ENCODE measurements around the gene PLET1.

The PLET1 gene

DNA sequence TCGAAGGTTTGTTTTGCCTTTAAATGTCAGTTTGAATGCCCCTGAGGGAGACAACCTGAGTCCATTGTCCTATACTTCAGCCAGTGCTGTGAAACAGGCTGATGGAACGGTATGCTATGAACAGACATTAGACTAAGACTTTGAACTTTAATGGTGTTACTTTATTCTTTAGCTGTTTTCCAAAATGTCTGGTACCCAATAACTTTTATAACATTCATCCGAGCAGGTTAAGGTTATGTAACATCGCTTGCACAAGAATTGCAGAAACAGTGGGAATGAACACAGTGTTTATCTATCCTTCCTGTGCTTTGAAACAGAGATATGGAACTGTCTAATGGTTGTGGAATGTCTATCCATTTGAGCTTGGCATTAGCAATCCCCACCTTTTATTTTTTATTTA, 46.9 kb downstream of the PLET1 start:
- TF ChIP-seq, protein P1, sequence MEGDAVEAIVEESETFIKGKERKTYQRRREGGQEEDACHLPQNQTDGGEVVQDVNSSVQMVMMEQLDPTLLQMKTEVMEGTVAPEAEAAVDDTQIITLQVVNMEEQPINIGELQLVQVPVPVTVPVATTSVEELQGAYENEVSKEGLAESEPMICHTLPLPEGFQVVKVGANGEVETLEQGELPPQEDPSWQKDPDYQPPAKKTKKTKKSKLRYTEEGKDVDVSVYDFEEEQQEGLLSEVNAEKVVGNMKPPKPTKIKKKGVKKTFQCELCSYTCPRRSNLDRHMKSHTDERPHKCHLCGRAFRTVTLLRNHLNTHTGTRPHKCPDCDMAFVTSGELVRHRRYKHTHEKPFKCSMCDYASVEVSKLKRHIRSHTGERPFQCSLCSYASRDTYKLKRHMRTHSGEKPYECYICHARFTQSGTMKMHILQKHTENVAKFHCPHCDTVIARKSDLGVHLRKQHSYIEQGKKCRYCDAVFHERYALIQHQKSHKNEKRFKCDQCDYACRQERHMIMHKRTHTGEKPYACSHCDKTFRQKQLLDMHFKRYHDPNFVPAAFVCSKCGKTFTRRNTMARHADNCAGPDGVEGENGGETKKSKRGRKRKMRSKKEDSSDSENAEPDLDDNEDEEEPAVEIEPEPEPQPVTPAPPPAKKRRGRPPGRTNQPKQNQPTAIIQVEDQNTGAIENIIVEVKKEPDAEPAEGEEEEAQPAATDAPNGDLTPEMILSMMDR (IDR thresholded peaks at IDR 0.05; ENCODE audit: low read depth, low read length), result no peak
- TF ChIP-seq MYC (IDR thresholded peaks at IDR 0.05; ENCODE audit: low read depth, low read length), result no peak
- no peak for TF ChIP-seq POLR2A (IDR thresholded peaks at IDR 0.05; ENCODE audit: extremely low read depth, insufficient read length)
- TF ChIP-seq, protein P2, sequence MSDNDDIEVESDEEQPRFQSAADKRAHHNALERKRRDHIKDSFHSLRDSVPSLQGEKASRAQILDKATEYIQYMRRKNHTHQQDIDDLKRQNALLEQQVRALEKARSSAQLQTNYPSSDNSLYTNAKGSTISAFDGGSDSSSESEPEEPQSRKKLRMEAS (IDR thresholded peaks at IDR 0.05; ENCODE audit: low read depth, low read length), result no peak
- no peak for DNase-seq (ENCODE audit: low read depth)

DNA sequence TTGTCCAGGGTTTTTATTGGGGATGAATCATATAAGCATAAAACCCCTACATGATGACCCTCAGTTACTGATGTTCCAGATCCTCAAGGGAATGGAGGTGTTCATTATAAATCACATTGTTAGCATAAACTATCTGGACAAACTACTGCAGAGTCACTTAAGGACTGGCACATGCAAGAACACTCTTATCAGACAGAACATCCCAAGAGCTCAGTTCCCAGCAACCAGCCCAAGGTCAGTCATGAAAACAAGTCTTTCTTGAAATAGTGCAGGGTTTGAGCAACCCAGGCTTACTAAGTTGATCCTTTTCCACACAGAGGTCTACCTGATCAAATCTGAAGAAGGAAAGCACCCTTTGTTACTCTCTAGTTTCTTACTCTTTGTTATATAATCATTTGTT, 48.0 kb downstream of the PLET1 start:
- no peak for DNase-seq (ENCODE audit: low read depth)
- no peak for TF ChIP-seq POLR2A (IDR thresholded peaks at IDR 0.05; ENCODE audit: extremely low read depth, insufficient read length)
- TF ChIP-seq, protein P1 (IDR thresholded peaks at IDR 0.05; ENCODE audit: low read depth, low read length), result no peak
- no peak for TF ChIP-seq MYC (IDR thresholded peaks at IDR 0.05; ENCODE audit: low read depth, low read length)
- TF ChIP-seq, protein P2 (IDR thresholded peaks at IDR 0.05; ENCODE audit: low read depth, low read length), result no peak
- no peak overlapping the region for H3K4me3 ChIP-seq (ENCODE audit: low read depth, low read length)

More for the DNA sequence above, 46.9 kb downstream of the PLET1 start:
- H3K4me3 ChIP-seq (ENCODE audit: low read depth, low read length), result no peak overlapping the region

DNA sequence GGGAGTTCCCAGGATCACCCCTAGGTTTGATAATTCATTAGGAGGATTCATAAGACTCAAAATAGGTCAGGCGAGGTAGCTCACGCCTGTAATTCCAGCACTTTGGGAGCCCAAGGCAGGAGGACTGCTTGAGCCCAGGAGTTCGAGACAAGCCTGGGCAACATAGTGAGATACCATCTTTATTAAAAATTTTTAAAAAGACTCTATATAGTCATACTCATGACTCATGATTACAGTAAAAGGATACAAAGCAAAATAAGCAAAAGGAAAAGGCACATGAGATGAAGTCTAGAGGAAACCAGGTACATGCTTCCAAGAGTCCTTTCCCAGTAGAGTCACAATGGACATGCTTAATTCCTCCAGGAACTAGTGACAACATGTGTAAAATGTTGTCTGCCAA, 48.4 kb downstream of the PLET1 start:
- TF ChIP-seq POLR2A (IDR thresholded peaks at IDR 0.05; ENCODE audit: extremely low read depth, insufficient read length), result no peak
- no peak for TF ChIP-seq MYC (IDR thresholded peaks at IDR 0.05; ENCODE audit: low read depth, low read length)
- TF ChIP-seq, protein P2 (IDR thresholded peaks at IDR 0.05; ENCODE audit: low read depth, low read length), result no peak
- TF ChIP-seq, protein P1 (IDR thresholded peaks at IDR 0.05; ENCODE audit: low read depth, low read length), result no peak
- DNase-seq (ENCODE audit: low read depth), result no peak
- no peak overlapping the region for H3K4me3 ChIP-seq (ENCODE audit: low read depth, low read length)

DNA sequence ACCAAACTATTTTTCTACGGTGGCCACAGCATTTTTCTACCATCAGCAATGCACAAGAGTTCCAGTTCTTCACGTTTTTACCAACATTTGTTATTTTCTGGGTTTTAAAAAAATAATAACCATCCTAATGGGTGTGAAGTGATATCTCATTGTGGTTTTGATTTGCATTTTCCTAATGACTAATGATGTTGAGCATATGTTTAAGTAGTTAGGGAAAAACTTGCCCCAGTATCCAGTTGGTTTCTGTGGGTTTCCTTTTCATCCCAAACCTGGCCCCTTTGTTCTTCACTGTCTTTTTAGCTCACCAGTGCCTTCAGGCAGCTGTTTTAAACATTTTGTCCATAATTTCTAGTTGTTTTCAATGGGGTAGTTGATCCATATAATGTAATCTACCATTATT, 49.1 kb downstream of the PLET1 start:
- no peak overlapping the region for H3K4me3 ChIP-seq (ENCODE audit: low read depth, low read length)
- no peak for TF ChIP-seq MYC (IDR thresholded peaks at IDR 0.05; ENCODE audit: low read depth, low read length)
- TF ChIP-seq, protein P2 (IDR thresholded peaks at IDR 0.05; ENCODE audit: low read depth, low read length), result no peak
- no peak for TF ChIP-seq POLR2A (IDR thresholded peaks at IDR 0.05; ENCODE audit: extremely low read depth, insufficient read length)
- TF ChIP-seq, protein P1 (IDR thresholded peaks at IDR 0.05; ENCODE audit: low read depth, low read length), result no peak
- DNase-seq (ENCODE audit: low read depth), result no peak

DNA sequence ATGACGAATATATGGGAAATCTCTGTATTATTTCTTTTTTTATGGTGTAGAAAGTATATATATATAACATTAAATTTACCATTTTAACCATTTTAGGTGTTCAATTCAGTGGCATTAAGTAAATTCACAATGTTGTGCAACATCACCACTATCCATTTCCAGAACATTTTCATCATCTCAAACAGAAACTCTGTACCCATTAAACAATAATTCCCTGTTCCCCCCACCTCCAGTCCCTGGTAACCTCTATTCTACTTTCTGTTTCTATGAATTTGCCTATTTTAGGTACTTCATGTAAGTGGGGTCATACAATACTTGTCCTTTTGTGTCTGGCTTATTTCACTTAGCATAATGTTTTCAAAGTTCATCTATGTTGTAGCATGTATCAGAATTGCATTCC, 49.8 kb downstream of the PLET1 start:
- DNase-seq (ENCODE audit: low read depth), result no peak
- no peak overlapping the region for H3K4me3 ChIP-seq (ENCODE audit: low read depth, low read length)
- TF ChIP-seq, protein P1 (IDR thresholded peaks at IDR 0.05; ENCODE audit: low read depth, low read length), result no peak
- no peak for TF ChIP-seq MYC (IDR thresholded peaks at IDR 0.05; ENCODE audit: low read depth, low read length)
- TF ChIP-seq POLR2A (IDR thresholded peaks at IDR 0.05; ENCODE audit: extremely low read depth, insufficient read length), result no peak
- TF ChIP-seq, protein P2 (IDR thresholded peaks at IDR 0.05; ENCODE audit: low read depth, low read length), result no peak

DNA sequence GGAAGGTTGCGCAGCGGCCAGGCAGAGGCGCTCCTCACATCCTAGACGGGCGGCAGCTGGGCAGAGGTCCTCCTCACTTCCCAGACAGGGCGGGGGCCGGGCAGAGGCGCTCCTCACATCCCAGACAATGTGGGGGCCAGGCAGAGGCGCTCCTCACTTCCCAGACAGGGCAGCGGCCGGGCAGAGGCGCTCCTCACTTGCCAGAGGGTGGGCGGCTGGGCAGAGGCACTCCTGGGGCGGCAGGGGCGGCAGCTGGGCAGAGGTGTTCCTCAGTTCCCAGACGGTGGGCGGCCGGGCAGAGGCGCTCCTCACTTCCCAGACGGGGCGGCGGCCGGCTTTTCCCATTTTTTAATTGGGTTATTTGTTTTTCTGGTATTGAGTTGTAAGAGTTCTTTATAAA, 54.6 kb downstream of the PLET1 start:
- TF ChIP-seq MYC (IDR thresholded peaks at IDR 0.05; ENCODE audit: low read depth, low read length), result no peak
- no peak for TF ChIP-seq POLR2A (IDR thresholded peaks at IDR 0.05; ENCODE audit: extremely low read depth, insufficient read length)
- TF ChIP-seq, protein P1 (IDR thresholded peaks at IDR 0.05; ENCODE audit: low read depth, low read length), result no peak
- TF ChIP-seq, protein P2 (IDR thresholded peaks at IDR 0.05; ENCODE audit: low read depth, low read length), result no peak
- H3K4me3 ChIP-seq (ENCODE audit: low read depth, low read length), result no peak overlapping the region
- no peak for DNase-seq (ENCODE audit: low read depth)
